Limb (tissue), 2 donors: Measurements from ENCODE around the gene EIF1.
"Not testable (repeated sequence)": the region's sequence is repeated elsewhere in the genome, so short reads cannot be mapped to it uniquely, and the experiment has no call there.

ENCODE experiments used
- DNase-seq, 2 donors: peaks; one replicate each; pipeline ENCODE4 v3.0.0-alpha.2; 2016; ENCODE audit errors: extremely low spot score in 2 of 2

Gene EIF1

GRCh38 chr17:41678907-41679739 is 9.6 kb upstream of the EIF1 start:
- DNase-seq: no peak

DNA sequence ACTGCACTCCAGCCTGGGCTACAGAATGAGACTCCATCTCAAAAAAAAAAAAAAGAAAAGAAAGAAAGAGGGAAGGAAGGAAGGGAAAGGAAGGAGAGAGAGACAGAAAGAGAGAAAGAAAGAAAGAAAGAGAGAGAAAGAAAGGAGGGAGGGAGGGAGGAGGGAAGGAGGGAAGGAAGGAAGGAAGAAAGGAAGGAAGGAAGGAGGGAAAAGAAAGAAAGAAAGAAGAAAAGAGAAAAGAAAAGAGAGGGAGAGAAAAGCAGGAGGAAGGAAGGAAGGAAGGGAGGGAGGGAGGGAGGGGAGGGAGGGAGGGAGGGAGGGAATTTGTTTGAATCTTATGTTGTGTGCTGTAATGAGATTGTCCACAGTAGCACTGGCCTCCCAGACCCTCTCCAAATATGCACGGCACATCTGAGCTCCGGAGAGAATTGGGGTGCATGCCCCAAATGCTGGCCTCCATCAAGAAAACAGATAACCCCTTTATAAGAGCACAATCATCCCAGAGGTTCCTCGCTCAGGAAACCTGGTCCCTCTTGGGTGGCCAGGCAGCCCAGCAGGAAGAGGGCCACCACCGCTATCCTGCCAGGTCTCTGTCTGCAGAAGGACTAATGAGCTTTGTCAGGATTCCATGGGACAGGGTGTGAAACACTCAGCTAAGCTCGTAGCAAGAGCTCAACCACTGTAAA is 8.8 kb upstream of the EIF1 start:
- DNase-seq: no peak

DNA sequence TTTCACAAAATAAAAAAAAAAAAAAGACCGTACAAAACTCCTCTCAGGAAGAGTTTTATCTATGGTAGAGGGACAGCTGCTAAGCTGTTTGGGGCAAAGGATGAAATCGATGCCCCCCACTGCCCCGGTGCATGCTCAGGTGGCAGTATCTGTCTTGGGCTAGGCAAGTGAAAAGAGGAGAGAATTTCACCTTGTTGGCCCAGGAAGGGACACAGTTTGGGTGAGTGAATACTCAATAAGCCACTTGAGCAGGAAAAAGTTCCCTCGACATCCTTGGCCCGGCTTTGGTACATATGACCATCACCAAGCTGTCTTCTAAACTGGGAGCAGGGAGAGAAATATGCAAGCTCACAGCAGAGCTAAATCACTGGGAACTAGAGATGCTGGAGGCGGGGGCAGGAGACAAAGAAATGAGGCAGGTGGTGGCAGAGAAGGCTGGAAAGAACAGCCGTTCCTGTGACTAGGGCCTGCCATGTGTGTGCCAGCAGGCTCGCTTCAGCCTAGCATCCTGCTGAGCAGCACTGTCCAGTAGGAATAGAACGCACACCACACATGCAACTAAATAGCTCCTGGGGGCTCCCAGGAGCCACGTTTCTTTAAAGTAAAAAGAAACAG is 8.2 kb upstream of the EIF1 start:
- no peak for DNase-seq

DNA sequence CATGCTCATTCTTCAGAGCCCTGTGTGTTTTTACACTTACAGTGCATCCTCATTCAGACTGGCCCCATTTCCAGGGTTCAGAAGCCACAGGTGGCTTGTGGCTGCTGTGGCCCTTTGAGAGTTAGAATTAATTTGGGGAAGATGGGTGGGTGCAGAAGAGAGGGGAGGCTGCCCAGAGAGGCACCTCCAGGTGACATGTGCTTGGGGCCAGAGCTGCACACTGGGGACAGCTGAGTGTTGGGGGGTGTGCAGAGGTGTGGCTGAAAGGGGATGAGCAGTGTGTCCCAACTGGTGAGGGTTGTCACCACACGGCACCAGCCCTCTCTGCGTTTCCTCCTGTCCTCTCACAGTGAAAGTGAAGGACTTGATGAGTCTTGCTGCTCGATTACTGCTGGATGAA is 6.9 kb upstream of the EIF1 start:
- DNase-seq: no peak

GRCh38 chr17:41682631-41683030 is 6.1 kb upstream of the EIF1 start:
- no peak for DNase-seq

DNA sequence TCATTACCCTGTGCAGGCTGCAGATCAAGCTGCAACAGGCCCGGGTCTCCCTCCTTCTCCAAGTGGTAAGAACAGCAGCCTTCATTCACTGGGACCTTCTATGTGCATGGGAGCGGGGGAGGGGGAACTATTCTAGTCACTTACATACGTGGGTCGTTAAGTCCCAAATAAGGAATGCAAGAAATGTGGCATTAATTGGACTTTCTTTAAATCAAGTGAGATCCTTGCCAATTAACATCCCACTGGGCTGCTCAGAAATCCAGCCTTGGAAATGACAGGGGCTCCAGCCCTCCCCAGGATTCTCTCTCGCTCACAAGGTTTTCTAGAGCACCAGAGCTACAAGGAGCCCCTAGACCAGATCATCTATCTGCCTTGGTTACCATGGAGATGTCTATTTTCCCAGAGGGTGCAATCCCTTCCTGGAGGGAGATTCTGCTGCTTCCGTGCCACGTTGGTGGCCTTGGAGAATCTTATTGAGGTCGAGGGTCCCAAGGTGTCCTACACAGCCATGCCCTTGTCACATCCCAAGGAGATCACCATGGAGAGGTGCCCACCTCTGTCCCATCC is 5.2 kb upstream of the EIF1 start:
- DNase-seq: no peak

DNA sequence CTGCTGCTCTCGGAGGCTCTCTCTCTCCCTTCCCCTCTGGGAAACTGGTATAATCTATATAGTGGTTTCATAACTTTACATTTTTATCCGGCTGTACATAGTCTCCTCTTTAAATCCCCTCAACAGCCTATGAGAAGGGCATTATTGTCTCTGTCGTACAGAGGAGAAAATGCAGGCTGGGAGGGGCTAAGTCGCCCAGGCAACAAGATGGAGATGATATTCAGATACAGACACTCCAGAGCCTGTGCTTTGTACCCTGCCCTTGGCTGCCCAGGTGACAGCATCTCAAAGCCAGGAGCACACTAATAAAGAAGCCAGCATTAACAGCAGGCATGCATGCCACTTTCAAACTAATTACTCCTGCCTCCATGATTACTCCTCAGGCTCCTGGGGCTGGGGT is 4.7 kb upstream of the EIF1 start:
- DNase-seq: no peak

GRCh38 chr17:41685753-41686152 is 2.9 kb upstream of the EIF1 start:
- not testable (repeated sequence) for DNase-seq

DNA sequence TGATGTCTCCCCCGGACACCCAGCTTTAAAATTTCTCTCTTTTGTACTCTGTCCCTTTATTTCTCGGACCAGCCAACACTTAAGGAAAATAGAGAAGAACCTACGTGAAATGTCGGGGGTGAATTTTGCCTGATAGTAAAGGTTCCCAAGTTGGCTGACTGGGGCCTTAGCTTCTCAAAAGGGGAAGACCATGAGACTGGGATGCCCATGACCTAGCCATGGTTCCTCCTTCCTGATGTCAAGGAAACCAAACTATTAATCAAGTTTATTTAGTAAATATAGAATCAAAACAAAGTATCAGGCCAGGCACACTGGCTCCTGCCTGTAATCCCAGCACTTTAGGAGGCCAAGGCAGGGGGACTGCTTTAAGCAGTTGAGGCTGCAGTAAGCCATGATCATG is 2.4 kb upstream of the EIF1 start:
- no peak for DNase-seq

GRCh38 chr17:41687828-41688640 is 651 bp upstream of the EIF1 start:
- peak in 1 of 2 donors; percentile 59 for DNase-seq

GRCh38 chr17:41689497-41690299 is 1.0 kb downstream of the EIF1 start:
- peak in 1 of 2 donors; percentile 44 for DNase-seq

- no peak for DNase-seq
Measured at GRCh38 chr17:41690497-41690896, 1.8 kb downstream of the EIF1 start.

DNA sequence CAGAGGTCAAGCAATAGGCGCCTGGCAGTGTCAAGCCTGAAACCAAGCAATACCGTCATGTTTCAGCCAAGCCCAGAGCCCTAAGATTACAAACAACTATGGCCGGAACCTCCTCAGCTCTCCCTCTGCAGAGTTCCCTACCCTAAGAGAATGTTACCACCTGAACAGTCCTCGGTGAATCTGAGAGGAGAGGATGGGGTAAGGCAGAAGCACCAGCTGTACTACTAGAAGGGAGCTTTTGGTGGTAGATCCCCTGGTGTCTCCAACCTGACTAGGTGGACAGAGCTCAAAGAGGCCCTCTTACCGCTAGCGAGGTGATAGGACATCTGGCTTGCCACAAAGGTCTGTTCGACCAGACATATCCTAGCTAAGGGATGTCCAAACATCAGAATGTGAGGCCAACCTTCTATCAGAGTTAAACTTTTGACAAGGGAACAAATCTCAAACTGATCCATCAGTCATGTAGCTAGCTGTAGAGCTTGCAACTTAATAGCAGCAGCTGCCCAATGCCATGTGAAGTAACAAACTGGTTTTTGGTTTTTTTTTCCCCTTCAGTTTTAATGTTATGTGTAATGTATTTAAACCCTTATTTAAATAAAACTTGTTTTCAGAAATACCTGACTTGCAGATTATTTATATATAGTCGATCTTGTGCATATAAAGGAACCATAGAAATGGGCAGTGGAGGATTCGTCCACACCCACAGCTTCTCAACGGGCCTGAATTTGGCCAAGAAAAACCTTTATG is 2.5 kb downstream of the EIF1 start:
- no peak for DNase-seq

GRCh38 chr17:41692722-41693521 is 4.2 kb downstream of the EIF1 start:
- DNase-seq: no peak

DNA sequence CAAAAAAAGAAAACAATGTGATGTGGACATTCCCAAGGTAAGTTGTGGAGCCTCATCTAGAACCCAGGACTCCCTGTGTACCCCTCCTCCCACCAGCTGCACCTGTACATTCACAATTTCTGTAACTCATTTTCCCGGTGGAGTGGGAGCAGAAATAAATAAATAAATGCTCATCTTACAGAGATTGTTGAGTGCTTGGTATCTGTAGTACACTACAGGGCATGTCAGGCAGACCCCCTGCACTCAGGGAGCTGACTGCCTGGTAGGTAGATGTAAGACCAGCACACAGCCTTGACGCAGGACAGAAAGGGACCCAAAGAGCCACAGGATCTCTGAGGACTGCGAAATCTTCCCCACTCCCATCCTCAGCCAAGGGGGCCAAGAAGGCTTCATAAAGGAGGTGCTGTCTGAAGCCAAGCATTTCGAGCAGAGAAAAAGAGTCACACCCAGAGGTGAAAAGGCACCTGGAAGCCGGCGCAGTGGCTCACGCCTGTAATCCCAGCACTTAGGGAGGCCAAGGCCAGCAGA is 6.5 kb downstream of the EIF1 start:
- no peak for DNase-seq

DNA sequence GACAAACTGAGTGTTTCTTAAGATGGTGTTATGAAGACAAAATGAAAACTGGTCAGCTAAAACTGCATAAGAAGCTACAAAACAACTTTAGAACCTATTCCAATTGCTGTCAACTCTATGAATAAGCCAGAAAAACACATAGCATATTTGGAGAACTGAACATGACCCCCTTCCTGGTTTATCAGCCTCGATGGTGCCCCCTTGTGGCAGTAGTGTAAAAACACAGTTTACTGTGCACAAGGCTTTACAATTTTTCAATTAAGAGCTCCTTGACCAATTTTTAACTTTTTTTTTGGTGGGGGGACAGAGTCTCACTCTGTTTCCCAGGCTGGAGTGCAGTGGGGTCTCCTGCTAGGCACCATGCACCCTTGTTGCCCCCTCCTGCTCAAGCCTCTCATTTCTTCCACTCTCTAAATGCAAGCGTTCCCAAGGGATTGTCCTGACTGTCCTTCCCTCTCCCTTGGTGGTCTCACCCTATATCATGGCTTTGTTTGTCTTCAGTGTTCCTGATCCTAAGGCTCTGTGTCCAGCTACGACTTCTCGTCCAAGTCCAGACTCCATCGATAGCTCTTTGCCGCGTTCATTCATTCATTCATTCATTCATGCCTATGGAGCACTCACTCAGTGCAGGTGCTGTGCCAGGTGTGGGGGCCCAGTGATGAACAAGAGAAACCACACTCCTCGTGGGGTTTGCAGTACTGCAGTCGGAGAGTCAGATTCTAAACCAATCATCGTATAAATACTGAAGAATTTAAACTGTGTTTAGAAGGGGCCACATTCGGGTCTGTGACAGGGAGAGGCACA is 7.5 kb downstream of the EIF1 start:
- peak; percentile 67 to 89 for DNase-seq

DNA sequence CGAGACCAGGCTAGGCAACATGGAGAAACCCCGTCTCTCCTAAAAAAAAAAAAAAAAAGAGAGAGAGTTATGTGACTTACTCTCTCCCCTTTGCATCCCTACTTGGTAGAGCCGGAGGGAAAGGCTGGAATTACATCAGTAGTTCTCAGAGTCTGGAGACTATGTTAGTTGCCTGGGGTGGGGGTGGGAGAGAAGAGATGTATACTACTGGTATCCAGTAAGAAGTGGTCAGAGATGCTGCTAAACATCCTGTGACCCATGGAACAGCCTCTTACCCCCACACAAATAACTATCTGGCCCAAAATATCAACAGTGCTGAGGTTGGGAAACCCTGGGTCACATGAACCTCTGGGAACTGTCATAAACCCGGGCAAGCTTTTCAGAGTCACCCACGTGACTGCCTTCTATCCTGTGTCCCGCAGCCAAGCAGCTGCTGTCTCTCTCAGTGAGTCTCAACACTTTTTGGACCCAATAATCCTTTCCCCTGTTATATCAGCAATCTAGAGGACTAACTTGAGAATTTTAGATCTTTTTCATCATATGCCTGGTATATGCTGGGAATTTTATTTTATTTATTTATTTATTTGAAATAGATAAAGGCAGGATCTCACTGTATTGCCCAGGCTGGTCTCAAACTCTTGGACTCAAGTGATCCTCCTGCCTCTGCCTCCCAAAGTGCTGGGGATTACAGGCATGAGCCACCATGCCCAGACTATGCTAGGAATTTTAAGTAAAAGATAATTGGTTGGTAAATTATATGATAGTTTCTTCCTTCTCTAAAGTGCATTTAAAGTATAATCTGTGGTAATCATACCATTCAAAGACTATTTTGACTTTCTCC is 8.7 kb downstream of the EIF1 start:
- DNase-seq: no peak
